K562 (cell line): ENCODE data around the gene ERCC1. TPM values are rescaled to one million over a fixed set of nuclear protein-coding genes. Genes with fewer than 3 reads are reported as not detected.
A peak's percentile ranks its signal among the peaks of the same experiment; 100 is the strongest.

Source experiments
- ATF4 ChIP-seq: fragments of 450-650 bp; formaldehyde crosslinking; IDR thresholded peaks from 2 replicates; pipeline ENCODE4 v1.4.0; 2022; ENCODE audit warnings: mild to moderate bottlenecking, moderate library complexity
- CEBPZ ChIP-seq: fragments of 150-350 bp; IDR thresholded peaks from 2 replicates; pipeline ENCODE4 v1.6.1; 2014; ENCODE audit warnings: low read depth, mild to moderate bottlenecking, low read length, borderline replicate concordance
- FOSL1 ChIP-seq: fragments of 200-800 bp; sonication (Bioruptor generic); conservative IDR thresholded peaks from 2 replicates; pipeline ENCODE4 v1.6.1; 2016; ENCODE audit warnings: missing genetic modification characterization, missing compliant biosample characterization
- HDGF ChIP-seq: fragments of 450-650 bp; IDR thresholded peaks from 2 replicates; pipeline ENCODE4 v1.6.1; 2016
- KAT2B ChIP-seq: IDR thresholded peaks from one replicate; pipeline ENCODE4 v1.6.1; 2012; ENCODE audit warnings: low read depth, mild to moderate bottlenecking, control low read depth, inconsistent platforms, low read length, moderate library complexity
- LCOR ChIP-seq: sonication (generic); formaldehyde crosslinking; IDR thresholded peaks from 2 replicates; pipeline ENCODE4 v1.8.0; 2022; ENCODE audit warnings: mild to moderate bottlenecking, missing genetic modification reagents
- PHF8 ChIP-seq: fragments of 200-600 bp; sonication (generic); IDR thresholded peaks from 2 replicates; pipeline ENCODE4 v1.6.1; 2012; ENCODE audit warnings: mixed run types, mild to moderate bottlenecking, inconsistent platforms, low read length, moderate library complexity, borderline replicate concordance
- POLR2A ChIP-seq: fragments of 450-650 bp; conservative IDR thresholded peaks from 2 replicates; pipeline ENCODE4 v1.6.1; 2016
- POLR2G ChIP-seq: fragments of 200-400 bp; formaldehyde crosslinking; IDR thresholded peaks from 2 replicates; pipeline ENCODE4 v1.6.1; 2017; ENCODE audit warnings: low read depth, mild to moderate bottlenecking, antibody characterized with exemption, low read length, moderate library complexity
- PRDM10 ChIP-seq: fragments of 450-650 bp; IDR thresholded peaks from 2 replicates; pipeline ENCODE4 v1.6.1; 2018; ENCODE audit not compliant: partially characterized antibody
- TCF7 ChIP-seq: sonication (generic); IDR thresholded peaks from 2 replicates; pipeline ENCODE4 v1.6.1; 2016; ENCODE audit warnings: antibody characterized with exemption, borderline replicate concordance
- WHSC1 ChIP-seq: IDR thresholded peaks from one replicate; pipeline ENCODE4 v1.6.1; 2012; ENCODE audit warnings: low read length, control low read depth, inconsistent platforms
- ZBTB7A ChIP-seq: IDR thresholded peaks from 2 replicates; pipeline ENCODE4 v1.6.1; 2011; ENCODE audit warnings: low read depth, mild to moderate bottlenecking, low read length, moderate library complexity, borderline replicate concordance; ENCODE audit not compliant: control insufficient read depth
- ZFX ChIP-seq: sonication (generic); formaldehyde crosslinking; IDR thresholded peaks from 2 replicates; pipeline ENCODE4 v1.8.0; 2022; ENCODE audit warnings: mild to moderate bottlenecking, missing genetic modification reagents, moderate library complexity
- ZNF740 ChIP-seq, 3 experiments: fragments of 200-800 bp in 1 of 3; sonication (Bioruptor generic) in 1 of 3; sonication (generic) in 1 of 3; formaldehyde crosslinking in 1 of 3; IDR thresholded peaks; 2 replicates each; pipeline versions ENCODE4 v1.6.1 to v1.8.0; 2016 to 2022; ENCODE audit warnings: mild to moderate bottlenecking in 2 of 3, missing compliant biosample characterization in 2 of 3, missing genetic modification characterization in 2 of 3, missing genetic modification reagents in 1 of 3
- polyA plus RNA-seq, 8 experiments: library from polyadenylated mRNA; depleted of rRNA in 4 of 8; stranded (reverse) in 5 of 8; unstranded in 3 of 8; fragments of >200 nt; fragmentation: Nextera tagmentation in 2 of 8; fragmentation: Illumina TruSeq in 1 of 8; extraction: Ambion mirVana in 2 of 8; extraction: Trizol in 1 of 8; gene quantifications; 2 replicates each; pipeline versions ENCODE4 v1.2.1 to v1.2.3, GENCODE V29; 2011 to 2014; ENCODE audit warnings: inconsistent platforms in 1 of 8, missing spikeins in 1 of 8
- total RNA-seq, 7 experiments: library from RNA; depleted of rRNA in 6 of 7; stranded (reverse); fragments of >200 nt in 6 of 7; fragmentation: Illumina TruSeq in 2 of 7; extraction: Trizol in 2 of 7; gene quantifications; 2 replicates each; pipeline versions ENCODE4 v1.2.1 to v1.2.3, GENCODE V29; 2011 to 2021; ENCODE audit warnings: low replicate concordance in 1 of 7
- TF ChIP-seq, protein P1 (sequence below): sonication (generic); formaldehyde crosslinking; IDR thresholded peaks from 2 replicates; pipeline ENCODE4 v1.8.0; 2022; ENCODE audit warnings: mild to moderate bottlenecking, missing genetic modification reagents

Gene ERCC1
- total and polyA plus RNA-seq, 9 of the 15 experiments (the other 6 are each of a cell fraction or from before 2014, with no cell fraction given) = 9.3 to 92.6 (median 60.0) TPM

- TF ChIP-seq, protein P1, sequence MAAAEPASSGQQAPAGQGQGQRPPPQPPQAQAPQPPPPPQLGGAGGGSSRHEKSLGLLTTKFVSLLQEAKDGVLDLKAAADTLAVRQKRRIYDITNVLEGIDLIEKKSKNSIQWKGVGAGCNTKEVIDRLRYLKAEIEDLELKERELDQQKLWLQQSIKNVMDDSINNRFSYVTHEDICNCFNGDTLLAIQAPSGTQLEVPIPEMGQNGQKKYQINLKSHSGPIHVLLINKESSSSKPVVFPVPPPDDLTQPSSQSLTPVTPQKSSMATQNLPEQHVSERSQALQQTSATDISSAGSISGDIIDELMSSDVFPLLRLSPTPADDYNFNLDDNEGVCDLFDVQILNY (CRISPR knock-in tag) = 0 out of 2 replicates have a peak, but pooled peaks have one; percentile 36
- 0 out of 2 replicates have a peak, but pooled peaks have one; percentile 28 for TF ChIP-seq TCF7
- TF ChIP-seq PHF8 = peak; percentile 45; the same call in 1 of the 2 replicates
- peak; percentile 74 for TF ChIP-seq PRDM10
- TF ChIP-seq CEBPZ = no peak
- peak; percentile 15; the same call in 1 of the 2 replicates for TF ChIP-seq LCOR
- no peak for TF ChIP-seq HDGF
- peak; percentile 64; the same call in 1 of the 2 replicates for TF ChIP-seq FOSL1 (tag)
- peak; percentile 48; the same call in 1 of the 2 replicates for TF ChIP-seq POLR2A
- TF ChIP-seq ZNF740 (CRISPR knock-in tag; IDR thresholded peaks at IDR 0.05) = peak; percentile 49
- no peak for TF ChIP-seq ZNF740 (tag; IDR thresholded peaks at IDR 0.05)
- no peak for TF ChIP-seq WHSC1
- TF ChIP-seq POLR2G = 0 out of 2 replicates have a peak, but pooled peaks have one; percentile 7
- peak; percentile 84 for TF ChIP-seq ZBTB7A
- peak; percentile 75 for TF ChIP-seq ZFX
- 0 out of 2 replicates have a peak, but pooled peaks have one; percentile 9 for TF ChIP-seq ATF4 (CRISPR knock-in tag)
- no peak for TF ChIP-seq KAT2B
These were observed 46.4 kb upstream of the ERCC1 start (continued) for GRCh38 chr19:45469945-45470761.
